Measurements from ENCODE around the gene TRIM2. TPM values are rescaled to one million over a fixed set of nuclear protein-coding genes. Genes with fewer than 3 reads are reported as not detected.
"Not testable (repeated sequence)": the region's sequence is repeated elsewhere in the genome, so short reads cannot be mapped to it uniquely, and the experiment has no call there.

TRIM2 gene
- 58.5 and 64.8 TPM in 2 replicates for total RNA-seq (2014; rRNA removed; shearing (Covaris generic))

DNA sequence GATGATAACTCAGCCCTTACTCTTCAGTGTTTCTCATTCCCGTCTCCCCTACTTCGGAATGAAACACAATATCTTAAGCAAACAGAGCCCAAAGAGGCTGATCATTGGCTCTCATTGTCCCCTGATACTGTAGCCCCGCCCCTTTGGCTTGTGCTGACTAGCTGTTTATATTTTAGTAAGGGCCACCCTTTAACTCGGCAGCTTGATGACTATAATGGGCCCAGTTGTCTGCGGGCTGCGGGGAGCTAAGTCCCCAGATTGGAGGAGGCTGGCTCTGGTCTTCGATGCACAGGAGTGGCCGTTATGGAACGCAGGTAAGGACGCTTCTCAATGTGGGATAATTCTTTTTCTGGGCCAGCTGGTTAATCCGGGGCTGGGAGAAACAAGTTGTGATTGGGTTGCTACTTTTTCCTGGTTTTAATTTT lies at the start of gene TRIM2:
TRIM2 (plus strand) TSS at position 197 of the 425 bp plus-strand sequence; CDS start at position 285, 88 bp downstream.
- DNase-seq (ENCODE audit: low spot score): peak; percentile 96

DNA sequence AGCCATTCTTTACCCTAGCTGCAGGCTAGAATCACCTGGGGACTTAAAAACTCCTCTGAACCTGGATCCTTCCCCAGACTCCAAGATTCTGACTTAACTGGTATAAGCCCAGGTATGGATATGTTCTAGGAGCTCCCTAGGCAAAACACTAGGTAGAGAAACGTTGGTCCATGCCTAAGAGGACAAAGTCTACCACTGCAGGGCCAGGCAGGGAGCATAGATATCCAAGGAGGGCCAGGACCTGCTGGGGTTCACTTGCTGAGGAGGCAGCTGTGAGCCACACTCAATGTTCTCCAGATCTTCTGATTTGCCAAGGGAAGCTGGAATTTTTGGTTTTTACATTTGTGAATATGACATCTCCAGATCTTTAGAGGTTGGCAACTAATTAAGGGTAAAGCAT lies 48.6 kb upstream of the TRIM2 start:
- no peak for DNase-seq (ENCODE audit: low spot score)

- DNase-seq (ENCODE audit: low spot score): no peak
These were observed 48.0 kb upstream of the TRIM2 start for GRCh38 chr4:153156263-153156662.

DNA sequence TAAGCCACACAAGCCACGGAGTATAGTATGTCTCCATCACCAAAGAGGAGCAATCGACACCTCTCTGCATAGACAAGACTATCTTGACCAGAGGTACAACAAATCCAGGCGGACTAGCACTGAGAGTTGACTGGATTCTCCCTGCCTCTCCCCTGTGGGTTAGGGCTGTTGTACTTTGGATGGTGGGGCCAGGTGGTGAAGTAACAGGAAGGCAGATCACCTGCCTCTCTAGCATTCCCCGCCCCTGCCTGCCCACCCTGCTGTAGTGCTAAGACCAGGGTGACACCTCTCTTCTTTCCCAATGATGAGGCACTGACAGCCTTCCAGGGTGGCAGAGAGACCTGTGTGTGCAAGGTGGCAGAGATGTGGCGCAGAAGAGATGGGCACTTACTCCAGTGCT lies 47.5 kb upstream of the TRIM2 start:
- DNase-seq (ENCODE audit: low spot score): no peak

GRCh38 chr4:153159016-153159415 lies 45.2 kb upstream of the TRIM2 start:
- no peak for DNase-seq (ENCODE audit: low spot score)

- DNase-seq (ENCODE audit: low spot score): no peak
These were observed 44.5 kb upstream of the TRIM2 start for GRCh38 chr4:153159728-153160221.

DNA sequence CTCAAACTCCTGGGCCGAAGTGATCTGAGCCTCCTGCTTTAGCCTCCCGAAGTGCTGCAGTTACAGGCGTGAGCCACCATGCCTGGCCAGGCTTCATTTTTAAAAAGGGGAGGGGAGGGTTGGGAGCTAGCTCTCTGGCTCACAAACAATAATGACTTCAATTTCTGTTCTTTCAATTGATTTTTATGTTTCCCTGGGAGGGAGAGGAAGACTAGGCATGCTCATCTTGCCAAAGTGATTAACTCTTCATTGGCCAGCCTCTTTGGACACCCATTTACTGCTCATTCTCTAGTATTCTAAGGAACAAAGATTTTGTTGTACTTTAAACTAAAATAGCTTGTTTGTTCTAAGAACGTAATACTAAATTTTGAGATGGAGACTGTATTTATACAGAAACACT lies 43.4 kb upstream of the TRIM2 start:
- no peak for DNase-seq (ENCODE audit: low spot score)

DNA sequence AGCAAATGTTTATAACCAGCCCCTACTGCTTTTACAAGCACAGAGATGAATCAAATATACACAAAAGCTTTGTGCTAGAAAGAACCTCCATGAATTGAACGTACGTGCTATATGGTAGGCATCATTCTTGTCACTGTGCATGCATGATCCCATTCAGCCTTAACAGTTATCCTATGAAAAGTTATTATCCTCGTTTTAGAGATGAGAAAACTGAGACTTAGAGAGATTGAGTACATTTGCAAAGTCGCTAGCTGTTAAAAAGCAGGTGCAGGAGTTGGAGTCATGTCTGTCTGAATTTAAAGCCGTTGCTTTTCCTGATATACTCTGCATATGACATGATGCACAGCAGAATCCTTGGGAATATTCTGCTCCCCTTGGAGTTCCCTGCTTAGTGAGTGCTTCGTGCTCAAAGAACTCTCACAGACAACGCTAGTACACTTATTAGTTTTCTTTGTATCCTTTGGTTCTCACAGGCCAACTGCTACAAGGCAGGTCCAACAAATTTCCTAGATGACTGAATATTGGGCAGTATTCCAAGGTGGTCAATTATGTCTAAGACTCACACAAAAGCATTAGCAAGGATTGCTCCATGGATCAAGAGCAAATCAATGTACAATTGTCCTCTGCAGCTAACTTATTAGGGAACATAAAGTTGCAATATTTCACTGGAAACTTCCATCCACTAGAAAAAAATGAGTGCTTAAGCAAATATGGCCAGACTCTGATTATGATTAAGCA lies 42.8 kb upstream of the TRIM2 start:
- DNase-seq (ENCODE audit: low spot score): no peak

DNA sequence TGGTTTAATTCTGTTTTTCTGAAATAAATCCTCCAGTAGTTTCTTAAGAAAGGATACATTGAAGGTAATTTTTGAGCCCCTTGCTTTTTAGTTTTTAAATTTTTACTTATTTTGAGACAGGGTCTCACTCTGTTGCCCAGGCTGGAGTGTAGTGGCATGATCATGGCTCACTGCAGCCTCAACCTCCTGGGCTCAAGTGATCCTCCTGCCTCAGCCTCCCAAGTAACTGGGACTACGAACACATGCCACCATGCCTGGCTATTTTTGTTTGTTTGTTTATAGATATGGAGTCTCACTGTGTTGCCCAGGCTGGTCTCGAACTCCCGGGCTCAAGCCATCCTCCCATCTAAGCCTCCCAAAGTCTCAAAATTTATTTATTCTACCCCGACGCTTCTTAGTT lies 39.0 kb upstream of the TRIM2 start:
- not testable (repeated sequence) for DNase-seq (ENCODE audit: low spot score)

GRCh38 chr4:153166716-153167501 lies 37.3 kb upstream of the TRIM2 start:
- DNase-seq (ENCODE audit: low spot score): no peak

GRCh38 chr4:153169776-153170175 lies 34.5 kb upstream of the TRIM2 start:
- no peak for DNase-seq (ENCODE audit: low spot score)

- no peak for DNase-seq (ENCODE audit: low spot score)
These were observed 33.8 kb upstream of the TRIM2 start for GRCh38 chr4:153170407-153170806.

DNA sequence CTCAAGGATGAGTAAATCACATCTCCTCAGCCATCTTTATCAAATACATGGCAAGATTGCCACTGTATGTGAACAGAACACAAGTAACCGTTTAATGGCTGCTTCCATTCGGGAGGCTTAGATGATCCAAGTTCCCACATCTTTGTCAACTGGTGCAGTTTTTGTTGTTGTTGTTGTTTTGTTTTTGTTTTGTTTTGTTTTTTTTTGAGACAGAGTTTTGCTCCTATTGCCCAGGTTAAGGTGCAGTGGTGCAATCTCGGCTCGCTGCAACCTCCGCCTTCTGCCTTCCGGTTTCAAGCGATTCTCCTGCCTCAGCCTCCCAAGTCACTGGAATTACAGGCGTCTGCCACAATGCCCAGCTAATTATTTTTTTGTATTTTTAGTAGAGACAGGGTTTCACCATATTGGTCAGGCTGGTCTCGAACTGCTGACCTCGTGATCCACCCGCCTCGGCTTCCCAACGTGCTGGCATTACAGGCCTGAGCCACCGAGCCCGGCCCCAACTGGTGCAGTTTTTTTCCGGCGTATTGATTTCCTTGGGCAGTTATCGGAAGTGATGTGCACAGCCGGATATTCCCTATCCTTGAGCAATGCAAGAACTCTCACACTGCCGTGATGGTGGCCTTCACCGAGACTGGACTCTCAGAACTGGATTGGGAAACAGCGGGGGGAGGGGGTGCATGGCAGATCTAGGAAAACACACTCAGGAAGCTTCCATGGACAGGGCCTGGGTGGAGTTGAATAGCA lies 29.2 kb upstream of the TRIM2 start:
- DNase-seq (ENCODE audit: low spot score): no peak

GRCh38 chr4:153176938-153177337 lies 27.3 kb upstream of the TRIM2 start:
- no peak for DNase-seq (ENCODE audit: low spot score)

DNA sequence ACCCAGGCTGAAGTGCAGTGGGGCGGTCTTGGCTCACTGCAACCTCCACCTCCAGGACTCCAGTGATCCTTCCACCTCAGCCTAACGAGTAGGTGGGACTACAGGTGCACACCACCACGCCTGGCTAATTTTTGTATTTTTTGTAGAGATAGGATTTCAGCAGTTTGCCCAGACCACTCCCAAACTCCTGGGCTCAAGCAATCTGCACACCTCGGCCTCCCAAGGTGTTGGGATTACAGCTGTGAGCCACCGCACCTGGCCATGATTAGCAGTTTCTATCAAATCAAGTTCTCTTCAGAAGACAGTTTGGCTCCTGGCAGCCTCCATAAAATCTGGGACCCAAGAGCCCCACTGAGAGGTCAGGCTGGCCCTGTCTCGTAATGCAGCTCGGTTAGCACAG lies 26.4 kb upstream of the TRIM2 start:
- DNase-seq (ENCODE audit: low spot score): no peak

DNA sequence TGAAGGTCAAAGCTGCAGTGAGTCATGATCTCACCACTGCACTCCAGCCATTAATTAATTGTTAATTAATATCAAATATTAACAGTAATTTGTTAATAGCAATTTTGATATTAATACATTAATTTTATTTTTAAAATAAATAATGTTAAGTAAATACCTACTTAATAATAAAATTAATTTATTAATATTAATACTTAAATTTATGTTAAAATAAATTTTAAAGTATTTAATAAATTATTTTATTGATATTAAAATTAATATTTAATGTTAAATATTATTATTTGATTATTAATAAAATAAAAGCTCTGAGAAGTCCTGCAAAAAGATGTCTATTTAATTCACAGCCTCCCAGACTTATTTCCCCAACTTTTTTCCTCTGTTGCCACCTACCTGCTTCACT lies 25.1 kb upstream of the TRIM2 start:
- no peak for DNase-seq (ENCODE audit: low spot score)

DNA sequence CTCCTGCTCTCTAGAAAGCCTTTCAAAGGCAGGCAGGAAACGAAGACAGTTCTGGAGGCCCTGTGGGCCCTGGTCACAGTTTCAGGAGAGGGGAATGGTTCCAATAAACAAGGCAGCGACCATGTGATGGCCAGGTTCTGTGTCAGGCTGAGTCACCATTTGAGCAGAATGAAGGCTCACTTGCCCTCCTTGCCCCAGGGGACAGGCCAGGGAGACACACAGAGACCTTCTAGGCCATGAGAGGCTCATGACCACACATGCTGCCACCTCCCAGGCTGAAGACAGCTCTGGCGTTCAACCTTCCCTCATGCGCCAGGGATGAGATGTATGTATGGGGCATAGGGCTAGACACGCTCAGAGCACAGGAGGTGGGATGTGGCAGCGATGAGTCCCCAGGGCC lies 22.9 kb upstream of the TRIM2 start:
- DNase-seq (ENCODE audit: low spot score): no peak

- no peak for DNase-seq (ENCODE audit: low spot score)
These were observed 22.5 kb upstream of the TRIM2 start for GRCh38 chr4:153181700-153182099.

GRCh38 chr4:153183146-153183545 lies 21.1 kb upstream of the TRIM2 start:
- DNase-seq (ENCODE audit: low spot score): no peak

DNA sequence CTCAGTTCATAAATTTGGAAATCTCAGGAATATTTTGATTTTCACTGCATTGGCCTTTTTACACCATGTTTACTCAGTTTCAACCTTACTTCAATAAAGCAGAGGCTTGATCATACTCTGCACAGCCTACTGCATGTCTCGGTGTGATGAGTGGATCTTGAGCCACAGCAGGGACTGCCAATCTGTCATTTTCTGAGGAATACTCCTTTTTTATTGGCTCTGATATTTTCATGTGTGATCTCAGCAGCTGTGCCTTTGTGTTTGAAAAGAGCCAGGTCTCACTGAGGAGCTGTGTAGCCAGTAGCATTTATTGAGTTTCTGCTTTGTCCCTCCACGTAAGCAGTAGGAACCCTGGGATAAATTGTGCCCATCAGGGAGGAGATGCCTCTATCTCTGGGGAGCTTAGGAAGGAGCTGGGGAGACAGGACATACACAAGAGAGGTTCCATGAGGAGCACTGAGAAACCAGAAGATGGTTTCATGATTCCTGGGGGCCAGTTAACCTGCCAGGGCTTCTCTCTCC lies 18.9 kb upstream of the TRIM2 start:
- no peak for DNase-seq (ENCODE audit: low spot score)

DNA sequence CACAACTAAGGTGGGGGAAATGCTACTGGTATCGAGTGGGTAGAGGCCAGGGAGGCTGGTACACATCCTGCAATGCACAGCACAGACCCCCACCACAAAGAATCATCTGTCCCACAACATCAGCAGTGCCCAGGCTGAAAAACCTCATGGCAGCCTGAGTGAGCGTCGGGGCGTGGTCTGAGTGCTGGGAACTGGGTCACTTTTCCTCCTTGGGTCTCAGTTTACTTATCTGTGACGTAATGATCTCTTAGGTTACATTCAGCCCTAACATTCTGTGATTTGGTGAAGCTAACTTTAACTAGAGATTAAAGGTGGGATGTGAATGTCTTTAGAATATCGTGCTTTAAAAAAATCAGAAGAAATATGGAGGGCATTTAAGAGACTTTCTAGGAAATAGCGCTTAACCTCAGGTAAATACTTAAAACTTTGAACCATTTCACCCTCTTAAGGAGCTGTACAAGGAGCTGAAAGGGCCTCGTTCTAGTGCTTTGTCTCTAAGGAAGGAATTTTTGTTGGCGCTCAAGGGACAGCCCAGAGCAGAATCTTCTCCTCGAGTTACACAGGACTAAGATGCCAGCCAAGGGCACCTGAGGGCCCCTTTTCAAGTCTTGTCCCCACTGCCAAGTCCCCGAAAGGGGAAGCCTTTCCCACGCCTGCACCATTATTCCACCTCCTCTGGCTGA lies 18.1 kb upstream of the TRIM2 start:
- no peak for DNase-seq (ENCODE audit: low spot score)
